Vagina (tissue), 2 donors: ENCODE measurements around the gene SPINK4.

Source experiments
- CTCF ChIP-seq, 3 experiments: fragments of 450-650 bp in 2 of 3; fragments of 200-600 bp in 1 of 3; sonication (generic) in 1 of 3; IDR thresholded peaks; one replicate each; pipeline ENCODE4 v1.5.1; 2017 to 2019; ENCODE audit warnings: antibody characterized with exemption in 3 of 3, mild to moderate bottlenecking in 2 of 3, moderate library complexity in 2 of 3
- POLR2A ChIP-seq, 2 donors: fragments of 450-650 bp; IDR thresholded peaks; one replicate each; pipeline ENCODE4 v1.6.1; 2017; ENCODE audit warnings: antibody characterized with exemption in 2 of 2, mild to moderate bottlenecking in 2 of 2, moderate library complexity in 2 of 2
- POLR2AphosphoS5 ChIP-seq, 2 donors: sonication (generic); formaldehyde crosslinking; IDR thresholded peaks; one replicate each; pipeline ENCODE4 v1.9.0; 2017; ENCODE audit warnings: antibody characterized with exemption in 2 of 2, mild to moderate bottlenecking in 2 of 2, low read depth in 1 of 2; ENCODE audit not compliant: insufficient read depth in 1 of 2

DNA sequence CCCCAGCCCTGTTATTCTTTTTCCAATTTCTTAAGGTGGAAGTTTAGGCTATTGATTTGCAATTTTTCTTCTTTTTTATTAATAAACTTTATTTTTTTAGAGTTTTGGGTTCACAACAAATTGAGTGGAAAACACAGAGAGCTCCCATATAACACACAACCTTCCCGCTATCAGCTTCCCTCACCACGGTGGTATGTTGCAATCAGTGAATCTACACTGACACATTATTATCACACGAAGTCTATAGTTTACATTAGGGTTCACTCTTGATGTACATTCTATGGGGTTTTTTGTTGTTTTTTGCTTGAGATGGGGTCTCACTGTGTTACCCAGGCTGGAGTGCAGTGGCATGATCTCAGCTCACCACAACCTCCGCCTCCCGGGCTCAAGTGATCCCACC lies 45.5 kb downstream of the SPINK4 start:
- TF ChIP-seq CTCF (IDR thresholded peaks at IDR 0.05) (no peak), POLR2A (IDR thresholded peaks at IDR 0.05) (no peak), POLR2AphosphoS5 (IDR thresholded peaks at IDR 0.05; ENCODE audit: insufficient read depth in 1 of 2, low read depth in 1 of 2) (no peak)
